Measurements from ENCODE around the gene PRDM8. TPM values are rescaled to one million over a fixed set of nuclear protein-coding genes. Genes with fewer than 3 reads are reported as not detected.

PRDM8 gene
- total and polyA plus RNA-seq, 2 experiments from 2014 or later, result 0.65 to 1.8 TPM

- H3K9me3 ChIP-seq (ENCODE audit: low read depth), result no peaks in the 10 kb centered on the region
- 88% methylated on average over 2 of the region's 2 CpGs for WGBS (ENCODE audit: low lambda C conversion rate, missing lambda C conversion rate)
These were observed 12.0 kb downstream of the PRDM8 start for GRCh38 chr4:80209340-80209701.

GRCh38 chr4:80210549-80210948 is 13.2 kb downstream of the PRDM8 start:
- peaks cover 57% of the 10 kb centered on the region for H3K27me3 ChIP-seq
- H3K27ac ChIP-seq, result no peak overlapping the region
- DNase-seq (ENCODE audit: low spot score), result no peak

More at GRCh38 chr4:80209340-80209701, 12.0 kb downstream of the PRDM8 start:
- peaks cover 4% of the 10 kb centered on the region for H3K4me1 ChIP-seq (ENCODE audit: insufficient read depth)
- no peak overlapping the region for H2AFZ ChIP-seq
- H3K9me2 ChIP-seq (replicated peaks; ENCODE audit: insufficient read depth), result no peaks in the 10 kb centered on the region
- TF ChIP-seq EZH2 (IDR thresholded peaks at IDR 0.05; ENCODE audit: borderline replicate concordance) (no peak), EZH2phosphoT487 (IDR thresholded peaks at IDR 0.05; ENCODE audit: low read depth, severe bottlenecking, unreplicated experiment) (no peak), CTCF (IDR thresholded peaks at IDR 0.05; ENCODE audit: poor library complexity) (no peak)
- no peak overlapping the region for H3K4me2 ChIP-seq
- H3K27me3 ChIP-seq, result peaks cover 69% of the 10 kb centered on the region
- H4K20me1 ChIP-seq (ENCODE audit: insufficient read depth, poor library complexity, severe bottlenecking), result no peaks in the 10 kb centered on the region
- H3K36me3 ChIP-seq (replicated peaks; ENCODE audit: insufficient read depth, low read depth), result no peaks in the 10 kb centered on the region
- H3K79me2 ChIP-seq, result no peaks in the 10 kb centered on the region
- DNase-seq (ENCODE audit: low spot score), result no peak
- H3K4me3 ChIP-seq, result no peak overlapping the region
- no peak overlapping the region for H3K27ac ChIP-seq

GRCh38 chr4:80213117-80213815 is 16.0 kb downstream of the PRDM8 start:
- TF ChIP-seq CTCF (IDR thresholded peaks at IDR 0.05; ENCODE audit: poor library complexity) (no peak), EZH2phosphoT487 (IDR thresholded peaks at IDR 0.05; ENCODE audit: low read depth, severe bottlenecking, unreplicated experiment) (no peak), EZH2 (IDR thresholded peaks at IDR 0.05; ENCODE audit: borderline replicate concordance) (no peak)
- no peaks in the 10 kb centered on the region for H4K20me1 ChIP-seq (ENCODE audit: insufficient read depth, poor library complexity, severe bottlenecking)
- peaks cover 4% of the 10 kb centered on the region for H3K4me1 ChIP-seq (ENCODE audit: insufficient read depth)
- no peak overlapping the region for H3K4me2 ChIP-seq
- no peaks in the 10 kb centered on the region for H3K79me2 ChIP-seq
- peaks cover 46% of the 10 kb centered on the region for H3K27me3 ChIP-seq
- no peak for DNase-seq (ENCODE audit: low spot score)
- 72% methylated on average over 5 of the region's 5 CpGs for WGBS (ENCODE audit: low lambda C conversion rate, missing lambda C conversion rate)
- no peak overlapping the region for H3K4me3 ChIP-seq
- H3K9me2 ChIP-seq (replicated peaks; ENCODE audit: insufficient read depth), result no peaks in the 10 kb centered on the region
- H3K27ac ChIP-seq, result no peak overlapping the region
- no peak overlapping the region for H2AFZ ChIP-seq
- H3K9me3 ChIP-seq (ENCODE audit: low read depth), result no peaks in the 10 kb centered on the region
- H3K36me3 ChIP-seq (replicated peaks; ENCODE audit: insufficient read depth, low read depth), result no peaks in the 10 kb centered on the region

More at GRCh38 chr4:80210549-80210948, 13.2 kb downstream of the PRDM8 start:
- TF ChIP-seq CTCF (IDR thresholded peaks at IDR 0.05; ENCODE audit: poor library complexity), result no peak
- TF ChIP-seq EZH2 (IDR thresholded peaks at IDR 0.05; ENCODE audit: borderline replicate concordance), result no peak
- TF ChIP-seq EZH2phosphoT487 (IDR thresholded peaks at IDR 0.05; ENCODE audit: low read depth, severe bottlenecking, unreplicated experiment), result no peak
- no peak overlapping the region for H3K4me3 ChIP-seq
- H3K4me2 ChIP-seq, result no peak overlapping the region
- no peaks in the 10 kb centered on the region for H3K36me3 ChIP-seq (replicated peaks; ENCODE audit: insufficient read depth, low read depth)
- WGBS (ENCODE audit: low lambda C conversion rate, missing lambda C conversion rate), result 80% methylated on average over 2 of the region's 2 CpGs
- no peaks in the 10 kb centered on the region for H3K79me2 ChIP-seq
- peaks cover 4% of the 10 kb centered on the region for H3K4me1 ChIP-seq (ENCODE audit: insufficient read depth)
- no peaks in the 10 kb centered on the region for H4K20me1 ChIP-seq (ENCODE audit: insufficient read depth, poor library complexity, severe bottlenecking)
- H3K9me2 ChIP-seq (replicated peaks; ENCODE audit: insufficient read depth), result no peaks in the 10 kb centered on the region
- no peak overlapping the region for H2AFZ ChIP-seq
- H3K9me3 ChIP-seq (ENCODE audit: low read depth), result no peaks in the 10 kb centered on the region

All from hepatocyte (in vitro differentiated cells).